ENCODE measurements around the gene SPAG16. TPM values are rescaled to one million over a fixed set of nuclear protein-coding genes. Genes with fewer than 3 reads are reported as not detected.
"Not testable (repeated sequence)": the region's sequence is repeated elsewhere in the genome, so short reads cannot be mapped to it uniquely, and the experiment has no call there.

SPAG16 gene
- total RNA-seq, 1 experiment from 2014 or later, result 16.0 TPM

DNA sequence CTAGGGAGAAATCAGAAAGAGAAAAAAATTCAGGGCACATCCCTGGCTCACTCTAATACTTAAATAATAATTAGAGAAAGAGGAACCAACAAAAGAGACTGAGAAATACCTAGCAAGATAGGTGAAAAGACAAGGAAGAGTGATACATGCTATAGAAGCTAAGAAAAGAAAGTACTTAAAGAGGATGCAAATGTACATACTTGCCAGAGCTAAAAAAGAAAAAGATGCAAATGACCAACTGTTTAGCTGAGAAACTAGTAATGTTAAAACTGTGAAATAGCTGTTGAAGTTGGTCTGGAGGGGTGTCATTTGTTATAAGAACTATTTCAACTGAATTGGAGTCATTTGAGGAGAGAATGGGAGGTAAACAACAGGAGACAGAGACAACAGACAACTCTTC lies 412.2 kb downstream of the SPAG16 start (continued):
- TF ChIP-seq, protein P1, sequence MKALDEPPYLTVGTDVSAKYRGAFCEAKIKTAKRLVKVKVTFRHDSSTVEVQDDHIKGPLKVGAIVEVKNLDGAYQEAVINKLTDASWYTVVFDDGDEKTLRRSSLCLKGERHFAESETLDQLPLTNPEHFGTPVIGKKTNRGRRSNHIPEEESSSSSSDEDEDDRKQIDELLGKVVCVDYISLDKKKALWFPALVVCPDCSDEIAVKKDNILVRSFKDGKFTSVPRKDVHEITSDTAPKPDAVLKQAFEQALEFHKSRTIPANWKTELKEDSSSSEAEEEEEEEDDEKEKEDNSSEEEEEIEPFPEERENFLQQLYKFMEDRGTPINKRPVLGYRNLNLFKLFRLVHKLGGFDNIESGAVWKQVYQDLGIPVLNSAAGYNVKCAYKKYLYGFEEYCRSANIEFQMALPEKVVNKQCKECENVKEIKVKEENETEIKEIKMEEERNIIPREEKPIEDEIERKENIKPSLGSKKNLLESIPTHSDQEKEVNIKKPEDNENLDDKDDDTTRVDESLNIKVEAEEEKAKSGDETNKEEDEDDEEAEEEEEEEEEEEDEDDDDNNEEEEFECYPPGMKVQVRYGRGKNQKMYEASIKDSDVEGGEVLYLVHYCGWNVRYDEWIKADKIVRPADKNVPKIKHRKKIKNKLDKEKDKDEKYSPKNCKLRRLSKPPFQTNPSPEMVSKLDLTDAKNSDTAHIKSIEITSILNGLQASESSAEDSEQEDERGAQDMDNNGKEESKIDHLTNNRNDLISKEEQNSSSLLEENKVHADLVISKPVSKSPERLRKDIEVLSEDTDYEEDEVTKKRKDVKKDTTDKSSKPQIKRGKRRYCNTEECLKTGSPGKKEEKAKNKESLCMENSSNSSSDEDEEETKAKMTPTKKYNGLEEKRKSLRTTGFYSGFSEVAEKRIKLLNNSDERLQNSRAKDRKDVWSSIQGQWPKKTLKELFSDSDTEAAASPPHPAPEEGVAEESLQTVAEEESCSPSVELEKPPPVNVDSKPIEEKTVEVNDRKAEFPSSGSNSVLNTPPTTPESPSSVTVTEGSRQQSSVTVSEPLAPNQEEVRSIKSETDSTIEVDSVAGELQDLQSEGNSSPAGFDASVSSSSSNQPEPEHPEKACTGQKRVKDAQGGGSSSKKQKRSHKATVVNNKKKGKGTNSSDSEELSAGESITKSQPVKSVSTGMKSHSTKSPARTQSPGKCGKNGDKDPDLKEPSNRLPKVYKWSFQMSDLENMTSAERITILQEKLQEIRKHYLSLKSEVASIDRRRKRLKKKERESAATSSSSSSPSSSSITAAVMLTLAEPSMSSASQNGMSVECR (CRISPR knock-in tag; IDR thresholded peaks at IDR 0.05; ENCODE audit: borderline replicate concordance), result no peak
- TF ChIP-seq TCF7 (CRISPR knock-in tag; IDR thresholded peaks at IDR 0.05; ENCODE audit: low read depth) (no peak), ZBTB21 (CRISPR knock-in tag; IDR thresholded peaks at IDR 0.05; ENCODE audit: borderline replicate concordance) (no peak), NR2C2 (CRISPR knock-in tag; IDR thresholded peaks at IDR 0.05) (no peak), ZNF121 (CRISPR knock-in tag; IDR thresholded peaks at IDR 0.05) (no peak), HMGA2 (CRISPR knock-in tag; IDR thresholded peaks at IDR 0.05) (no peak), GABPB1 (CRISPR knock-in tag; IDR thresholded peaks at IDR 0.05) (no peak), ZNF423 (CRISPR knock-in tag; IDR thresholded peaks at IDR 0.05) (no peak), SOX15 (CRISPR knock-in tag; IDR thresholded peaks at IDR 0.05) (no peak), GRHL2 (CRISPR knock-in tag; IDR thresholded peaks at IDR 0.05; ENCODE audit: insufficient replicate concordance, severe bottlenecking) (no peak)
- TF ChIP-seq, protein P2, sequence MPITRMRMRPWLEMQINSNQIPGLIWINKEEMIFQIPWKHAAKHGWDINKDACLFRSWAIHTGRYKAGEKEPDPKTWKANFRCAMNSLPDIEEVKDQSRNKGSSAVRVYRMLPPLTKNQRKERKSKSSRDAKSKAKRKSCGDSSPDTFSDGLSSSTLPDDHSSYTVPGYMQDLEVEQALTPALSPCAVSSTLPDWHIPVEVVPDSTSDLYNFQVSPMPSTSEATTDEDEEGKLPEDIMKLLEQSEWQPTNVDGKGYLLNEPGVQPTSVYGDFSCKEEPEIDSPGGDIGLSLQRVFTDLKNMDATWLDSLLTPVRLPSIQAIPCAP (CRISPR knock-in tag; IDR thresholded peaks at IDR 0.05), result no peak
- TF ChIP-seq, protein P3, sequence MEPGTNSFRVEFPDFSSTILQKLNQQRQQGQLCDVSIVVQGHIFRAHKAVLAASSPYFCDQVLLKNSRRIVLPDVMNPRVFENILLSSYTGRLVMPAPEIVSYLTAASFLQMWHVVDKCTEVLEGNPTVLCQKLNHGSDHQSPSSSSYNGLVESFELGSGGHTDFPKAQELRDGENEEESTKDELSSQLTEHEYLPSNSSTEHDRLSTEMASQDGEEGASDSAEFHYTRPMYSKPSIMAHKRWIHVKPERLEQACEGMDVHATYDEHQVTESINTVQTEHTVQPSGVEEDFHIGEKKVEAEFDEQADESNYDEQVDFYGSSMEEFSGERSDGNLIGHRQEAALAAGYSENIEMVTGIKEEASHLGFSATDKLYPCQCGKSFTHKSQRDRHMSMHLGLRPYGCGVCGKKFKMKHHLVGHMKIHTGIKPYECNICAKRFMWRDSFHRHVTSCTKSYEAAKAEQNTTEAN (CRISPR knock-in tag; IDR thresholded peaks at IDR 0.05), result no peak
- TF ChIP-seq, protein P4, sequence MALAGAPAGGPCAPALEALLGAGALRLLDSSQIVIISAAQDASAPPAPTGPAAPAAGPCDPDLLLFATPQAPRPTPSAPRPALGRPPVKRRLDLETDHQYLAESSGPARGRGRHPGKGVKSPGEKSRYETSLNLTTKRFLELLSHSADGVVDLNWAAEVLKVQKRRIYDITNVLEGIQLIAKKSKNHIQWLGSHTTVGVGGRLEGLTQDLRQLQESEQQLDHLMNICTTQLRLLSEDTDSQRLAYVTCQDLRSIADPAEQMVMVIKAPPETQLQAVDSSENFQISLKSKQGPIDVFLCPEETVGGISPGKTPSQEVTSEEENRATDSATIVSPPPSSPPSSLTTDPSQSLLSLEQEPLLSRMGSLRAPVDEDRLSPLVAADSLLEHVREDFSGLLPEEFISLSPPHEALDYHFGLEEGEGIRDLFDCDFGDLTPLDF (CRISPR knock-in tag; IDR thresholded peaks at IDR 0.05), result no peak
- TF ChIP-seq, protein P5, sequence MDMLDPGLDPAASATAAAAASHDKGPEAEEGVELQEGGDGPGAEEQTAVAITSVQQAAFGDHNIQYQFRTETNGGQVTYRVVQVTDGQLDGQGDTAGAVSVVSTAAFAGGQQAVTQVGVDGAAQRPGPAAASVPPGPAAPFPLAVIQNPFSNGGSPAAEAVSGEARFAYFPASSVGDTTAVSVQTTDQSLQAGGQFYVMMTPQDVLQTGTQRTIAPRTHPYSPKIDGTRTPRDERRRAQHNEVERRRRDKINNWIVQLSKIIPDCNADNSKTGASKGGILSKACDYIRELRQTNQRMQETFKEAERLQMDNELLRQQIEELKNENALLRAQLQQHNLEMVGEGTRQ (CRISPR knock-in tag; IDR thresholded peaks at IDR 0.05), result no peak
- TF ChIP-seq, protein P6, sequence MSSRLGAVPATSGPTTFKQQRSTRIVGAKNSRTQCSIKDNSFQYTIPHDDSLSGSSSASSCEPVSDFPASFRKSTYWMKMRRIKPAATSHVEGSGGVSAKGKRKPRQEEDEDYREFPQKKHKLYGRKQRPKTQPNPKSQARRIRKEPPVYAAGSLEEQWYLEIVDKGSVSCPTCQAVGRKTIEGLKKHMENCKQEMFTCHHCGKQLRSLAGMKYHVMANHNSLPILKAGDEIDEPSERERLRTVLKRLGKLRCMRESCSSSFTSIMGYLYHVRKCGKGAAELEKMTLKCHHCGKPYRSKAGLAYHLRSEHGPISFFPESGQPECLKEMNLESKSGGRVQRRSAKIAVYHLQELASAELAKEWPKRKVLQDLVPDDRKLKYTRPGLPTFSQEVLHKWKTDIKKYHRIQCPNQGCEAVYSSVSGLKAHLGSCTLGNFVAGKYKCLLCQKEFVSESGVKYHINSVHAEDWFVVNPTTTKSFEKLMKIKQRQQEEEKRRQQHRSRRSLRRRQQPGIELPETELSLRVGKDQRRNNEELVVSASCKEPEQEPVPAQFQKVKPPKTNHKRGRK (CRISPR knock-in tag; IDR thresholded peaks at IDR 0.05; ENCODE audit: borderline replicate concordance), result no peak

DNA sequence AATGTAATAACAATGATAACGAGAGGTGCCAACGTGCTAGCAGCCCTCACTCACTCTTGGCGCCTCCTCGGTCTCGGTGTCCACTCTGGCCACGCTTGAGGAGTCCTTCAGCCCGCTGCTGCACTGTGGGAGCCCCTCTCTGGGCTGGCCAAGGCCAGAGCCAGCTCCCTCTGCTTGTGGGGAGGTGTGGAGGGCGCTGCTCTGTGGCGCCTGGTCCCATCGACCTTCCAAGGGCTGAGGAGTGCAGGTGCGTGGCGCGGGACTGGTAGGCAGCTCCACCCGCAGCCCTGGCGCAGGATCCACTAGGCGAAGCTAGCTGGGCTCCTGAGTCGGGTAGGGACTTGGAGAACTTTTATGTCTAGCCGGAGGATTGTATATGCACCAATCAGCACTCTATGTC lies 417.1 kb downstream of the SPAG16 start:
- Mint-ChIP-seq H3K36me3 (peaks cover 44% of the 10 kb centered on the region), H3K9me3 (peaks cover 42% of the 10 kb centered on the region)
- H3K4me1 Mint-ChIP-seq; H3K27ac Mint-ChIP-seq; H3K4me3 Mint-ChIP-seq; ATAC-seq; POLR2A ChIA-PET; CTCF ChIA-PET; DNase-seq (ENCODE audit: low spot score); H3K27me3 Mint-ChIP-seq (ENCODE audit: low read depth): not testable (repeated sequence)
